DOHH2 (cell line): ENCODE data around the gene ADCY3.

Experiments
- H3F3A ChIP-seq: fragments of 200-600 bp; sonication (generic), shearing (Covaris generic); 2 replicates; pipeline ENCODE4 v1.6.0; 2016; ENCODE audit warnings: antibody characterized with exemption, mild to moderate bottlenecking; ENCODE audit not compliant: control insufficient read depth, insufficient read depth
- H3K27ac ChIP-seq: fragments of 200-600 bp; sonication (generic); 2 replicates; pipeline ENCODE4 v1.5.1; 2014; ENCODE audit warnings: low read depth, mild to moderate bottlenecking, low read length, moderate library complexity
- H3K27me3 ChIP-seq: fragments of 200-600 bp; sonication (generic); 2 replicates; pipeline ENCODE4 v1.6.1; 2014; ENCODE audit warnings: mild to moderate bottlenecking, low read length, mixed read lengths; ENCODE audit not compliant: control insufficient read depth
- H3K36me3 ChIP-seq: fragments of 200-600 bp; sonication (generic); 2 replicates; pipeline ENCODE4 v1.6.1; 2014; ENCODE audit warnings: mild to moderate bottlenecking, low read length, moderate library complexity, mixed read lengths; ENCODE audit not compliant: control insufficient read depth
- H3K4me1 ChIP-seq: fragments of 200-600 bp; sonication (generic); 2 replicates; pipeline ENCODE4 v1.6.1; 2014; ENCODE audit warnings: mild to moderate bottlenecking, low read length, mixed read lengths; ENCODE audit not compliant: control insufficient read depth
- H3K4me2 ChIP-seq: fragments of 200-600 bp; sonication (generic); 2 replicates; pipeline ENCODE4 v1.6.0; 2014; ENCODE audit warnings: mild to moderate bottlenecking, low read length, moderate library complexity
- H3K4me3 ChIP-seq: fragments of 200-600 bp; sonication (generic); 2 replicates; pipeline ENCODE4 v1.5.1; 2014; ENCODE audit warnings: mild to moderate bottlenecking, low read length, mixed read lengths
- H3K79me2 ChIP-seq: fragments of 200-600 bp; sonication (generic); 2 replicates; pipeline ENCODE4 v1.6.1; 2014; ENCODE audit warnings: mild to moderate bottlenecking, low read length, mixed read lengths; ENCODE audit not compliant: control insufficient read depth
- H3K9me2 ChIP-seq: fragments of 200-600 bp; sonication (generic); replicated peaks from 2 replicates; pipeline ENCODE4 v1.6.1; 2014; ENCODE audit warnings: mild to moderate bottlenecking, low read length, mixed read lengths; ENCODE audit not compliant: control insufficient read depth
- H3K9me3 ChIP-seq: fragments of 200-600 bp; sonication (generic); 2 replicates; pipeline ENCODE4 v1.6.1; 2014; ENCODE audit warnings: antibody characterized with exemption, low read length, mixed read lengths; ENCODE audit not compliant: control insufficient read depth, insufficient read depth
- H4K20me1 ChIP-seq: fragments of 200-600 bp; sonication (generic); 2 replicates; pipeline ENCODE4 v1.6.0; 2014; ENCODE audit warnings: low read depth, mild to moderate bottlenecking, antibody characterized with exemption, low read length, moderate library complexity; ENCODE audit not compliant: control insufficient read depth, insufficient read depth
- CTCF ChIP-seq: fragments of 200-600 bp; sonication (generic); IDR thresholded peaks from one replicate; pipeline ENCODE4 v1.5.1; 2014; ENCODE audit warnings: antibody characterized with exemption, mild to moderate bottlenecking, low read depth, low read length; ENCODE audit not compliant: poor library complexity, severe bottlenecking
- EZH2phosphoT487 ChIP-seq: fragments of 200-600 bp; sonication (generic); IDR thresholded peaks from 2 replicates; pipeline ENCODE4 v1.6.1; 2017; ENCODE audit warnings: borderline replicate concordance, mild to moderate bottlenecking, antibody characterized with exemption, low read length, moderate library complexity, mixed read lengths

The ADCY3 gene

GRCh38 chr2:24779116-24779515 is 140.9 kb downstream of the ADCY3 start:
- no peak overlapping the region for H3K4me3 ChIP-seq
- no peaks in the 10 kb centered on the region for H3K79me2 ChIP-seq
- H3F3A ChIP-seq = no peaks in the 10 kb centered on the region
- H3K27me3 ChIP-seq = no peaks in the 10 kb centered on the region
- H3K36me3 ChIP-seq = no peaks in the 10 kb centered on the region
- H3K4me1 ChIP-seq = no peaks in the 10 kb centered on the region
- no peaks in the 10 kb centered on the region for H4K20me1 ChIP-seq
- TF ChIP-seq CTCF (no peak), EZH2phosphoT487 (no peak)
- no peak overlapping the region for H3K27ac ChIP-seq
- no peaks in the 10 kb centered on the region for H3K9me2 ChIP-seq
- no peak overlapping the region for H3K4me2 ChIP-seq
- peaks cover 5% of the 10 kb centered on the region; the same call in 1 of the 2 replicates for H3K9me3 ChIP-seq

GRCh38 chr2:24774373-24774772 is 145.7 kb downstream of the ADCY3 start:
- H3K27me3 ChIP-seq = no peaks in the 10 kb centered on the region

GRCh38 chr2:24771764-24772586 is 148.1 kb downstream of the ADCY3 start:
- Histone ChIP-seq H3K9me3 (no peaks in the 10 kb centered on the region), H3K27ac (no peak overlapping the region), H3K36me3 (no peaks in the 10 kb centered on the region), H4K20me1 (no peaks in the 10 kb centered on the region), H3K4me3 (no peak overlapping the region), H3K9me2 (no peaks in the 10 kb centered on the region), H3F3A (no peaks in the 10 kb centered on the region), H3K4me1 (no peaks in the 10 kb centered on the region), H3K27me3 (no peaks in the 10 kb centered on the region), H3K79me2 (no peaks in the 10 kb centered on the region), H3K4me2 (no peak overlapping the region)
- TF ChIP-seq EZH2phosphoT487 = no peak
- no peak for TF ChIP-seq CTCF

More at GRCh38 chr2:24774373-24774772, 145.7 kb downstream of the ADCY3 start:
- H3K27ac ChIP-seq = no peak overlapping the region
- no peaks in the 10 kb centered on the region for H3K9me2 ChIP-seq
- H3K36me3 ChIP-seq = no peaks in the 10 kb centered on the region
- no peaks in the 10 kb centered on the region for H3K9me3 ChIP-seq
- H4K20me1 ChIP-seq = no peaks in the 10 kb centered on the region
- TF ChIP-seq CTCF = no peak
- no peak for TF ChIP-seq EZH2phosphoT487
- no peaks in the 10 kb centered on the region for H3K4me1 ChIP-seq
- H3F3A ChIP-seq = no peaks in the 10 kb centered on the region
- no peaks in the 10 kb centered on the region for H3K79me2 ChIP-seq
- no peak overlapping the region for H3K4me3 ChIP-seq
- no peak overlapping the region for H3K4me2 ChIP-seq
